ENCODE results near the gene NFATC2. TPM values are rescaled to one million over a fixed set of nuclear protein-coding genes. Genes with fewer than 3 reads are reported as not detected.

The NFATC2 gene
- total RNA-seq, 2 experiments from 2014 or later: 32.5 to 33.2 TPM

- ChIA-PET CTCF (no interaction called here), POLR2A (interaction anchor here (1.5 kb wide), 1 partner anchor 9 kb away, joined by 12 read pairs; no protein-coding TSS in a partner anchor)
- ATAC-seq (ENCODE audit: poor library complexity) (no peak), DNase-seq (no peak)
- no peaks in the 10 kb centered on the region for H3K9me3 Mint-ChIP-seq
- no peak overlapping the region for H3K4me3 Mint-ChIP-seq
- H3K9me3 ChIP-seq (ENCODE audit: control insufficient read depth in 1 of 2, insufficient read depth in 1 of 2, low read length in 2 of 2): no peaks in the 10 kb centered on the region
- intact Hi-C loops (cut with DNase I, micrococcal nuclease): no loop called here
- peaks cover 77% of the 10 kb centered on the region for H3K4me1 ChIP-seq (ENCODE audit: insufficient read depth, low read length)
- H3K4me3 ChIP-seq (ENCODE audit: low read length): no peak overlapping the region
- H3K27ac Mint-ChIP-seq: peak overlapping the region; percentile 86
- TF ChIP-seq, protein P1, sequence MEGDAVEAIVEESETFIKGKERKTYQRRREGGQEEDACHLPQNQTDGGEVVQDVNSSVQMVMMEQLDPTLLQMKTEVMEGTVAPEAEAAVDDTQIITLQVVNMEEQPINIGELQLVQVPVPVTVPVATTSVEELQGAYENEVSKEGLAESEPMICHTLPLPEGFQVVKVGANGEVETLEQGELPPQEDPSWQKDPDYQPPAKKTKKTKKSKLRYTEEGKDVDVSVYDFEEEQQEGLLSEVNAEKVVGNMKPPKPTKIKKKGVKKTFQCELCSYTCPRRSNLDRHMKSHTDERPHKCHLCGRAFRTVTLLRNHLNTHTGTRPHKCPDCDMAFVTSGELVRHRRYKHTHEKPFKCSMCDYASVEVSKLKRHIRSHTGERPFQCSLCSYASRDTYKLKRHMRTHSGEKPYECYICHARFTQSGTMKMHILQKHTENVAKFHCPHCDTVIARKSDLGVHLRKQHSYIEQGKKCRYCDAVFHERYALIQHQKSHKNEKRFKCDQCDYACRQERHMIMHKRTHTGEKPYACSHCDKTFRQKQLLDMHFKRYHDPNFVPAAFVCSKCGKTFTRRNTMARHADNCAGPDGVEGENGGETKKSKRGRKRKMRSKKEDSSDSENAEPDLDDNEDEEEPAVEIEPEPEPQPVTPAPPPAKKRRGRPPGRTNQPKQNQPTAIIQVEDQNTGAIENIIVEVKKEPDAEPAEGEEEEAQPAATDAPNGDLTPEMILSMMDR (IDR thresholded peaks at IDR 0.05): no peak
- peaks cover 84% of the 10 kb centered on the region for H3K36me3 Mint-ChIP-seq (ENCODE audit: low read depth)
- peaks cover 36% of the 10 kb centered on the region for H3K36me3 ChIP-seq (ENCODE audit: insufficient read depth, low read length)
- peaks cover 57% of the 10 kb centered on the region for H3K4me1 Mint-ChIP-seq (ENCODE audit: low read depth)
- no peaks in the 10 kb centered on the region for H3K27me3 ChIP-seq (ENCODE audit: control insufficient read depth in 1 of 2, insufficient read depth in 2 of 2, low read length in 2 of 2)
- H3K27ac ChIP-seq (ENCODE audit: low read depth in 1 of 2, low read length in 2 of 2): peak overlapping the region in 1 of 2 donors; percentile 63
- H3K27me3 Mint-ChIP-seq: no peaks in the 10 kb centered on the region
Measured at GRCh38 chr20:51412951-51413481, 129.5 kb downstream of the NFATC2 start.

DNA sequence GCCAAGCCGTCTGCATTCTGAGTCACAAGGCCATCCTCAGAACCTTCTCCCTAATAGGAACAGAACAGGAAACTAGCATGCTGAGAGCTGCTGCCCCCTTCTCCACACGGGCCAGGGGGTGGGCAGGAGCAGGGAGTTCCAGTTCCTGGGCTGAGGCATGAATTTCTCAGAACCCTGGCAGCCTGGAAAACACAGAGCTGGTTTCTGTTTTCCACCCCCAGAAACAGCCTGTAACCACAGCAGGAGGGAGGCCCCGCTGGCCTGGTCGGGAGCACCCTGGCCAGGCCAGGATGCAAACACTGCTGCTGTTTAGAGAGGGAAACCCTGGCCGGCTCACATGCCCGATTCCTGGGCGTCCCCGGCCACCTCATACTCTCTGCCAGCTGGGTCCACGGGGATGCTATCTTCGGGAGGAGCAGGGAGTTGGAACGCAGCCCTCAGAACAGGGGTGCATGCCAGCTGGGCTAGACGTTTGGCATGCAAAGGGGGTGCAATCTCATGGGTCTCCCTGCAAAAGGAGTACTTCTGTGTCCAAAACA is 130.1 kb downstream of the NFATC2 start:
- POLR2A ChIA-PET: interaction anchor here (1.5 kb wide), 1 partner anchor 8 kb away, joined by 12 read pairs; no protein-coding TSS in a partner anchor
- TF ChIP-seq, protein P1 (IDR thresholded peaks at IDR 0.05): no peak
- ATAC-seq (ENCODE audit: poor library complexity) (no peak), DNase-seq (no peak)
- peaks cover 84% of the 10 kb centered on the region for H3K36me3 Mint-ChIP-seq (ENCODE audit: low read depth)
- peak overlapping the region in 1 of 2 donors; percentile 18 for H3K27ac ChIP-seq (ENCODE audit: low read depth in 1 of 2, low read length in 2 of 2)
- peaks cover 42% of the 10 kb centered on the region for H3K36me3 ChIP-seq (ENCODE audit: insufficient read depth, low read length)
- peak overlapping the region; percentile 80 for H3K27ac Mint-ChIP-seq
- no peak overlapping the region for H3K4me3 Mint-ChIP-seq
- peaks cover 51% of the 10 kb centered on the region for H3K4me1 Mint-ChIP-seq (ENCODE audit: low read depth)
- intact Hi-C loops (cut with DNase I, micrococcal nuclease): no loop called here
- H3K9me3 Mint-ChIP-seq: no peaks in the 10 kb centered on the region
- no peak overlapping the region for H3K4me3 ChIP-seq (ENCODE audit: low read length)
- CTCF ChIA-PET: interaction anchor here (1.9 kb wide), 1 partner anchor 130 kb away, joined by 5 read pairs; the partner anchor contains the start of gene NFATC2
- H3K27me3 Mint-ChIP-seq: no peaks in the 10 kb centered on the region
- no peaks in the 10 kb centered on the region for H3K9me3 ChIP-seq (ENCODE audit: control insufficient read depth in 1 of 2, insufficient read depth in 1 of 2, low read length in 2 of 2)
- H3K27me3 ChIP-seq (ENCODE audit: control insufficient read depth in 1 of 2, insufficient read depth in 2 of 2, low read length in 2 of 2): no peaks in the 10 kb centered on the region
- H3K4me1 ChIP-seq (ENCODE audit: insufficient read depth, low read length): peaks cover 77% of the 10 kb centered on the region

DNA sequence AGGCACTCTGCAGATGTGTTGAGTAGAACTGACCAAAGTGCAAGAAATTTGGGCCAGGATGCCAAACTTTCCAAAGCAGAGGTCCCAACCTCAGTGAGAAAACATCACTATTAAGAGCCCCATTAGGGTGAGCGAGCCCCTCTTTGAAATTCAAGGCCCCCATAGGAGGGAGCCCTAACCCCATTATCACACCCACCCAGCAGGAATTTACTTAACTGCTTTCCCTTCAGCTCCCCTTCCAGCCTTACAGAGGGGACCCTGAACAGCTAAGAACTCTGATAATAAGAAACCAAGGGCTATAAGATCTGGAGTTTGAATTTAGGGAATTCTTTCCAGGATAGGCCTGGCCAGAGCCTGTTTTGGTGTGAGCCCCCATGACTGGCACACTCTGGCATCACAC is 130.6 kb downstream of the NFATC2 start:
- CTCF ChIA-PET: interaction anchor here (0.6 to 1.9 kb wide), 2 partner anchors 130 to 375 kb away, joined by 3 to 5 read pairs; partner anchors contain the start of gene NFATC2
- DNase-seq: no peak
- TF ChIP-seq, protein P1 (IDR thresholded peaks at IDR 0.05): no peak
- Mint-ChIP-seq H3K4me3 (no peak overlapping the region), H3K27ac (peak overlapping the region; percentile 80), H3K9me3 (no peaks in the 10 kb centered on the region), H3K36me3 (ENCODE audit: low read depth) (peaks cover 84% of the 10 kb centered on the region), H3K27me3 (no peaks in the 10 kb centered on the region), H3K4me1 (ENCODE audit: low read depth) (peaks cover 45% of the 10 kb centered on the region)
- peak overlapping the region in 1 of 2 donors; percentile 18 for H3K27ac ChIP-seq (ENCODE audit: low read depth in 1 of 2, low read length in 2 of 2)
- peaks cover 47% of the 10 kb centered on the region for H3K36me3 ChIP-seq (ENCODE audit: insufficient read depth, low read length)
- H3K27me3 ChIP-seq (ENCODE audit: control insufficient read depth in 1 of 2, insufficient read depth in 2 of 2, low read length in 2 of 2): no peaks in the 10 kb centered on the region
- peaks cover 77% of the 10 kb centered on the region for H3K4me1 ChIP-seq (ENCODE audit: insufficient read depth, low read length)
- intact Hi-C loops (cut with DNase I, micrococcal nuclease): no loop called here
- H3K4me3 ChIP-seq (ENCODE audit: low read length): no peak overlapping the region
- ATAC-seq (ENCODE audit: poor library complexity): no peak
- no peaks in the 10 kb centered on the region for H3K9me3 ChIP-seq (ENCODE audit: control insufficient read depth in 1 of 2, insufficient read depth in 1 of 2, low read length in 2 of 2)
- POLR2A ChIA-PET: no interaction called here
